ENCODE data around the gene SMYD2.

The SMYD2 gene

DNA sequence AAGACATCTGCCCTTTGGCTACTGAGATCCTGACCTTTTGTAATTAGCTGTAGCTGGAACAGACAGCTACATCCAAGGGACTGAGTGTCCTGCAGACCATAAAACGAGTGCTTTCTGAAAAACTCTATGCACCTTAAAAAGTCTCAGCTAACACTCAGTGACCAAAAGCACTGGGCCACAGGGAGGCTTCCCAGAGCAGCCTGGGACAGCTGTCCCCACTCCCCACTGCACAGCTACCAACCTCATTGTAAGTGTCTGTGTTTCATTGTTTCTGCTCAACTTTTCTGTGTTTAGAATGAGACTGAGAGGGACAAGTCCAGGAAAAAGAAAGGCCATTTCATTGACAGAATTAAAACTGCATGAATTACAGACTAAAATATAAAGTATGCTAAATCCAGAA is 80.7 kb downstream of the SMYD2 start:
- no peak for DNase-seq (ENCODE audit: low read depth in 3 of 3)

DNA sequence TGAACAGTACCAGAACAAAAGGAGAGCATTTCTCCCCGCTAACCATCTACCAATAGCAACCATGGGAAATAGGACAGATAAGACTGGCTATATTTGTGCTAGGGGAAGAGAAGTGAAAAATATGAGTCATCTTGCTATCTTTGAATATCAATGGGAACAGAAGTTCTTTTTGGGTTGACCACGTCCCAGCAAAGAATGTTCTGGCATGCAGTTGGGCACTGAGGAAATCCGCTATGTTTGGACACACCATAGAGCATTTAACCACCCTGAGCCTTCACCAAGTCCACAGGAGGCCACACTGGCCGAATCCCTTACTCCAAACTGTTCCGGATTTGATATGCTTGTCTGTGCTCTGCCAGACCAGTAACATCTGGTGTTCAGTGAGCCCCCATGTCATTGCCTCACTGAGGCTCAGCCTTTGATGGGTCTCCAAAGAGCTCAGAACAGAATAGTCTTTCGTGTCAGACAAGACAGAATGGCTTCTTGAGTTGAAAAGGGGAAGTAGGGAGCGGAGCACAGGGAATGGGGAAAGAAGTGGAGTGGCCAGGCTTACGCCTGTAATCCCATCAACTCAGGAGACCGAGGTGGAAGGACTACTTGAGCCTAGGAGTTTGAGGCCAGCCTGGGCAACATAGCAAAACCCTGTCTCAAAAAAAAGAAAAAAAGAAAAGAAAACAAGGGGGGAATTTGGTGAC is 81.4 kb downstream of the SMYD2 start:
- no peak for DNase-seq (ENCODE audit: low read depth in 3 of 3)

DNA sequence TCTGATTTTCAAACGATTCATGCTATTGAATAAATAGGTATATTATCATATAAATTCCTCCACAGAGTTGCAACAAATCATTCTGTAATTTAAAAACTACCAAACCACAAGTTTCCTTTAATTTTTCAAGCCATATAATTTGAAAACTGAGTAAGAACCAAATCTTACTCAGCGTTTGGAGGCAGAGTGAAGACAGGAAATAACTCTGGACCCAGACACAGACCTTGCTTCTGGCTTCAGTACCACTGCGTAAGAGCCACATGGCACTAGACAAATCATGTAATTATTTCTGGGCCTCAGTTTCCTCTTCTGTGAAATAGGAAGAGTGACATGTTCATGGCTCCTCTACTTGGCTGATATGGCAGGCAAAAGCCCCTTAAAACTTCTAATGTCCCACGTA is 82.4 kb downstream of the SMYD2 start:
- no peak for DNase-seq (ENCODE audit: low read depth in 3 of 3)

- no peak for DNase-seq (ENCODE audit: low read depth in 3 of 3)
These were observed 83.4 kb downstream of the SMYD2 start for GRCh38 chr1:214364386-214364785.

- no peak for DNase-seq (ENCODE audit: low read depth in 3 of 3)
These were observed 83.9 kb downstream of the SMYD2 start for GRCh38 chr1:214364786-214365295.

DNA sequence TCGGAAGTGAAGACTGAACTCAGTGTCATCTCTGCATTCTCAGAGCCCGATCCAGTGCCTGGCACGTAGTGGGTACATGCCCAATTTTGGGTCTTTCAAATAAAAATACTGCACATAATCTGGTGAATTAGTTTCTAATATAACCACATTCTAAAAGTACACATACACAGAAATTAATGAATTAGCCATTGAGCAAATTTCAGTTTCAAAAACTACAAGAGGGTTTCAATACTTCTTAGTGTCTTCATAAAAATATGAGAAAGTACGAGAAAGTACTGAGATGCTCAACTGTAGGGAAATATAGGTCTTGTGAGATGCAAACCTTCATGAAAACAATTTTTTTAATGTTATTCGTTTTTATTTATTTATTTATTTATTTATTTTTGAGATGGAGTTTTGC is 86.9 kb downstream of the SMYD2 start:
- no peak for DNase-seq (ENCODE audit: low read depth in 3 of 3)

DNA sequence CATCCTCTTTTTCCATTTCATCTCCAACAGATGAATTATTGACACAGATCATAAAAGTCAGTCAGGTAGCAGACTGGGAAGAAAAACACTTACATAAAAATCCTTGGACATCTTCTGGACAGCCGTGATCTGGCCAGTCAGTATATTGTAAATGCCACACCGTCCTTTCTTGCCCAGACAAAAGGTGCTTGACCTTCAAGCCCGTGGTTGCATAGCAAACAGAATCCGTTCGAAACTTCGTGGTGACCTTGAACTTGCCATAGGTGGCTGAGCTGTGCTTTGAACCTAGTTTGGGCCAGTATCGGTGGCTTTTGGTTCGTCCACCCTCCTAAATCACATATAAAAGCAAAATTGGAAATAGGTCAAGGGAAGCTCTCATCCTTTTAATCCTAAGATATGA is 88.4 kb downstream of the SMYD2 start:
- no peak for DNase-seq (ENCODE audit: low read depth in 3 of 3)

GRCh38 chr1:214370615-214371014 is 89.7 kb downstream of the SMYD2 start:
- DNase-seq (ENCODE audit: low read depth in 3 of 3) = no peak

DNA sequence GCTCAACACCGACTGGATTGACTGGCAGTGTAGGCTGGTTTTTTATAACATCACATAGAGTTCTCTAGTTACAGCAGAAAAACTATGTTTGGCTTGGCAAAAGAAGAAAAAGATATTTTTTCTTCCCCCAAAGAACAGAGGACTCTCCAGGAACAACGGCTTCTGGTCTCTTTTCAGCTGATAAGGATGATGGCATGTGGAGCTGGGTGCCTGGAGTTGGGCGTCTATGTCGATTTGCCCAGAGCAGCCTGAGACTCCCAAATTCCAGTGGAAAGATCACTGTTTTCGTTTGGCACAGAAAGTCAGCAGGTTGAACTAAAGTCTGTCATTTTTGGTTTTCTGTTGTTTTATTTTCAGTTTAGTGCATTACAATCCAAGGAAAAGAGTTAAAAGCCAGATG is 91.1 kb downstream of the SMYD2 start:
- DNase-seq (ENCODE audit: low read depth in 3 of 3) = no peak

DNA sequence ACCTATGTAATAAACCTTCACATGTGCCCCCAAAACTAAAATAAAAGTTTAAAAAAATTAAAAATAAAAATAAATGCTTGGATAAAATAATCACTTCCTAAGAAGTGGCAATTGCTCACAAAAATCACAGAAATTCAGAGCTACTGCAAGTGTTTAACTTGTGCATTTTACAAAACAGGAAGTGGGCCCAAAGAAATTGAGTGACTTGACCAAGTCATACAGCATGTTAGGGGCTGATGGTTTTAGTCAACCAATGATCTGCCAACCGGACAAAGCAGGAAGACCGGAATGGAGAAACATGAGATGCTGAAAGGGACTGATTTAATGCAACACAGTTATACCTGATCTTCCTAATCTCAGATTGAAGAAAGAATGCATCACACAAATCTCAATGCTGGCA is 96.5 kb downstream of the SMYD2 start:
- DNase-seq (ENCODE audit: low read depth in 3 of 3) = no peak

GRCh38 chr1:214377886-214378285 is 96.9 kb downstream of the SMYD2 start:
- DNase-seq (ENCODE audit: low read depth in 3 of 3) = no peak

- no peak for DNase-seq (ENCODE audit: low read depth in 3 of 3)
These were observed 97.5 kb downstream of the SMYD2 start for GRCh38 chr1:214378492-214378891.

GRCh38 chr1:214379236-214379970 is 98.4 kb downstream of the SMYD2 start:
- DNase-seq (ENCODE audit: low read depth in 3 of 3) = no peak

GRCh38 chr1:214380396-214380795 is 99.4 kb downstream of the SMYD2 start:
- DNase-seq (ENCODE audit: low read depth in 3 of 3) = no peak

GRCh38 chr1:214380986-214381695 is 100.2 kb downstream of the SMYD2 start:
- DNase-seq (ENCODE audit: low read depth in 3 of 3) = no peak

GRCh38 chr1:214383381-214384372 is 102.7 kb downstream of the SMYD2 start:
- no peak for DNase-seq (ENCODE audit: low read depth in 3 of 3)

DNA sequence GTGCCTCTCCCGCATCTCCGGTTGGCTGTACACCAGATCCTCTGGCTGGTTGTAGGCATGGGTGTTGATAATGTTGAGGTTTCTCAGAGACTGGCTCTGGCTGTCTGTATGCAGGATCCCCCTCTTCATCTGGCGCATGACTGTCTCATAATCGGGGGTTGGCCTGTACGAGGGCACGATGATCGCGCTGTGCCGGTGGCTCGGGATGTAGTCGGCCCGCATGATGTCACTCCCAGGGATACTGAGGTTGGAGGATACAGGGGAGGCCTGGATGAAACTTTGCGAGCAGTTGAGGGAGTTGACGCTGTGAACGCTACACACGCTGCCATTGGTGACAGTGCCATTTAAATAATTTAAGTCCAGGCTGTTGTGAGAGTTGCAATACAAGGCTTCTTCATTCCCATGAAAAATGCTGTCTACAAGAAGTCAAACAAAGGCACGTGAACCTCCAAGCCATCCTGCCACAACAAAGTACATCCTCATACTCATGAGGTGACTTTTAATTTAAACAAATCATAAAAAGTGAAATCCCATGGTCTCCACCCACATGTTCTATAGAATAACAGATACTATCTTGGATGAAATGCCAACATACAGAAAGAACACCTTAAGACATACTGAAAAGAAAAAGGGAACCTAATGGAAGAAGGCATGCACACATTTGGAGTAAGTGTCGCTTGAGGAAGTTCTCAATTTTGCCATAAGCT is 103.6 kb downstream of the SMYD2 start:
- DNase-seq (ENCODE audit: low read depth in 3 of 3) = no peak

- DNase-seq (ENCODE audit: low read depth in 3 of 3) = no peak
These were observed 104.5 kb downstream of the SMYD2 start for GRCh38 chr1:214385428-214385827.

DNA sequence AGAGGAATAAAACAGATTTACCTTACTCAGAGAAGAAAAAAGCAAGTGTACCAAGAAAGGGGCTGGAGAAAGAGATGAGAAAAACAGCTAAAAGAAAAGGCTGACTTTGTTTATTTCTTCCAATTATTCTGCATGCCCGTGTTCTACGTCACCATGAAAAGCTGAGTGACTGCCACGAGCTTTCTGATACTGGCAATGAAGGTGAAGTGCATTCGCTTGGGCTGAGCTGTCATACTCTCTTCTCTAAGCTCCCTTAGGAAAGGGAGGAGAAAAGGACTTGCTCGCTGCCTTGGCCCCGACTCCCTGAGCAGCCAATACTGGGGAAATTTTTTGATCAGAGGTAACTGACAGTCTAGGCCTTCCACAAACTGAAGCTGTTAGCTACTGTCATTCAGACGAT is 105.4 kb downstream of the SMYD2 start:
- no peak for DNase-seq (ENCODE audit: low read depth in 3 of 3)
